SIG-M5 (cell line): Measurements from ENCODE around the gene TP63.

Experiments
- DNase-seq: peaks from one replicate; lab custom pipeline; 2025; lab: John Stamatoyannopoulos, UW

The TP63 gene

DNA sequence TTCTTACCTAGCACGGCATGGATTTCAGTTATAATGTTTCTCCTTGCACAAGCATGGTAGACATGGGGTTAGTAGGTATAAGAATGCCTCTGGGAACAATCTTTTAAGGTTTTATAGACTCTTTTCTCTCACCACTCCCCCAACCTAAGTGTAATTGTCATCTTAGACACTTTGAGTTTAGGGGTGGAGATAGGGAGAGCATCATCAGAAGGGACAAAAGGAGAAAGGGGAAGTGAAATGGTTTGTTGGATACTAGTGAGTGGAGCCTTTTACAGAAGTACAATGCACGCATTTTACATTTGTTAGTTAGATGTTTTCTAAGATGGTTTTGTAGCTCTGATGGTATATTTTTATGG is 189.2 kb downstream of the TP63 start:
- no peak for DNase-seq

DNA sequence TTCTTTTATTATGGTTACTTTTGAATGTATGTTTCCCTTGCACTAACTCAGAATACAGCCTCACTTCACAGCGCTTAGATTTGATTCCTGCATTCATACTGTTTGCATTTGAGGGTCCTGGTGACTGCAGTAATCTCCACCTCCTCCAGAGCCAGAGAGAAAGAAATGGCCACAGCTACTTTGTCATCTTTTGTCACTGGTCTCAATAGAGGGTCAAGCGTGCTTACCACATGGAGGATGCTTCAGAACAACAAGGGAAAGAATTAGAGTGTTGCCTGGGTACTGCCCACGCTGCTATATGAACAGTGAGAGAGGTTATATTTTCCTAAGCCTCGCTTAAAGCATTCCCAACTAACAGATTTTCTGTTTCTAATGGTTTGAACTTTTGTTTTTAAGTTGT is 190.1 kb downstream of the TP63 start:
- DNase-seq: no peak

DNA sequence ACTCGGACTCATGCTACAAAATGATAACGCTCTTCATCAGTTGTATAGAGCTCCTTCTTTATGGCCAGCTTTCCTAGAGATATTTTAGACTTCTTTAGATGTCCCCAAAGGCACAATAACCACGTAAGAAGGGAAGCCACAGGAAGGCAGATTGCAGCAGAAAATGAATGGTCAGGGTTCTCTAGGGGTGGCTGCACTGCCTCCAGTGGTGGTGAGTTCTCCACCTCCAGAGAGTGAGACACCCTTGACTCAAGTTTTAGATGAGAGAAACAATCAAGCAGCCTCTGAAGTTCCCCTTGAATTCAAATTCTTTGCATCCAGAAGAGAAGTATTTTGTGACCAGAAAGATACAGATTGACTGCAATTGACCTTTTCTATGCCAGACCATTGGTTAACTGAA is 191.5 kb downstream of the TP63 start:
- no peak for DNase-seq

DNA sequence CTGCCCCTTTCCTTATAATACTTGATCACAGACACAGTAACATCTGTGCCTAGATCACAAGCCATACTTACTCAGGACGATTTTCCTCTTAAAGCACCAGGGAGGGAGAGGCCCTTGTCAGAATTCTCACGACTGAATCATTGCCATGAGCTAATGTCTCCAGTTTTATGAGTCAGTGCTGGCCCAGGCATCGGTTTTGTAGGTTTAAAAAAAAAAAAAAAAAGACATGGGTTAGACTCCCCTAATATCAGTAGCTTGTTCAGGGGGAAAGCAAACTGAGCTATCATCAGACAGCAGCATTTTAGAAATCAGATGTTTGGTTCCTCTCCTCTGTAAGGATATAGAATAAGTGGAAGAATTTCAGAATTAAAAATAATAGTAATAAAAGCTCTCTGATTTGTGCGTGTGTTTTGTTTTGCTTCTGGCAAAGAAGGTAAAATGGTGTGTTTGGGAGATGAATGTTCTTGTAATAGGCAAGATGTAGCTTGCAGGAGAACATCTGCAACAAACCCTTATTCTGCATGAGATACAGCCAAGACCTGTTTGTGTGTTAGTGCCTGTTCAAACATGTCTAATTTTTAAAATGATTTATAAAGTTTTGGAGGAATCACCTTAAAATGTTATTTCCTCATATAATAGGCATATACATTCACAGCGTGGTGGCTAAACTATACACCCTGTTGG is 193.6 kb downstream of the TP63 start:
- DNase-seq: no peak

DNA sequence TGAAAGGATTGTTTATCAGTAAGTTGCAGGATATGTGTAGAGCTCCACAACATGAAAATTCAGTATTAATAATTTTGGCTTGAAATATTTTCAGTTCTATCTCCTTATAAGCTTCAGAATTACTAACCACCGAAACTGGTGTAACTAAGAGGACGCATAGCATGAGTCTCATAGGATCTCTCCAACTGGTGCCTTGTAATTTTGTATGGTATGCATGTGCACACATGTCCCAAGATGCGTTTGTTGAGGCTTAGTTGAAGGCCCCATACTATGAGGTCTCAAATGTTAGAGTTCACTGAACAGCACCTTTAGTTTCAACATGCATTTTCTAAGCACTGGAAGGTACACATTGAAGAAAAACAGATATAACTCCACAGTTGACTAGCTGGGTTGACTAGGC is 195.4 kb downstream of the TP63 start:
- no peak for DNase-seq

- no peak for DNase-seq
Measured at GRCh38 chr3:189827108-189827507, 195.9 kb downstream of the TP63 start.

- DNase-seq: no peak
Measured at GRCh38 chr3:189830401-189830800, 199.2 kb downstream of the TP63 start.

DNA sequence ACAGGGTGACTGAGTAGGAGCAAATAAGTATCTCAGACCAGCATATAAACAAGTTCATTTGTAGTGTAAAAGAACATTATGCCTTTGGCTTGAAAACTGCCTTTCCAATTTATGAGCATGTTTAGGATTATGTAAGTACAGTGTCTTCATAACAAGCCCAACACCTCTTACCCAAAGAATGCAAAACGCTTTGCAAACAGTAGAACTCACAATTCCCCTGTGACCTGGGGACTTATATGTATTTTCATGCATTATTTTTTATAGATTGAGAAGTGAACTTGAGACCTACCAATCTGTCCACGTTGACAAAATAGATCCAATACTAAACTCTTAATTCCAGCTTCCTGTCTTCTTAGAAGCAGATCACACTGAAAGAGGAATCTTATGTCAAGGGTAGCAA is 202.1 kb downstream of the TP63 start:
- no peak for DNase-seq

DNA sequence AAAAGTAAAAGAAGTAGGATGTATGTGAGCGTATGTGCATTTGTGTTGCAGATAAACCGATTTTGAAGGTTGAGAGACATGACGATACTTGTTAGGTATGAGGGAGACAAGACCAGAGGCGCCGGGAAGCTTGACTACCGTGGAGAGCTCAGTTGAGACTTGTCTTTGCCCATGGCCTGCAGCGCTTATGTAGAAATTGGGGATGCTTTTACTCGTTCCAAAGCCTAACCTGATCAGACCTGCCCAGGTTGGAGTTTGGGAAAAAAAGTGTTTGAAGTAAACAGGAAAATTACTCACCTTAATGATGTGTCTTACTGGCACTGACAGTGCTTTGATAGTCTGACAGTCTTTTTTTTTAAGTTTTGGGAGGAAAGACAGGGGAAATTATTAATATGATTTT is 202.8 kb downstream of the TP63 start:
- DNase-seq: no peak

DNA sequence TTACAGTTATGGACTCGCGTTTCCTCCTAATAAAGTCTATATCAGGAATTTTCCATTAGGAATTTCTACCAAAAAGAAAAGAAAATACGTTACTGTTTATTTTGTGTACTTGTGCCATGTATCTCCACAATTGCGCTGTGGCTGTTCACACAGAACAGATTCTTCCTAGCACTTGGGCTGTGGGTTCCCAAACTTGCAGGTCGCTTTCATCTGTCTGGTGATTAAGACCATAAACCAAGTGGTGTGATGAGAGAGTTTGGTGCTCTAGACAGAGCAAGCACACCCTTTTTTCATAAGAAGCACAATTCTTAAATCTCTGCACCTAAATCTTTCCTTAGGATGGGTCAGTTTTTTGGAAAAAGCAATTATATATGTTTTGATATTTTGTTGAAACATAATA is 203.3 kb downstream of the TP63 start:
- no peak for DNase-seq

DNA sequence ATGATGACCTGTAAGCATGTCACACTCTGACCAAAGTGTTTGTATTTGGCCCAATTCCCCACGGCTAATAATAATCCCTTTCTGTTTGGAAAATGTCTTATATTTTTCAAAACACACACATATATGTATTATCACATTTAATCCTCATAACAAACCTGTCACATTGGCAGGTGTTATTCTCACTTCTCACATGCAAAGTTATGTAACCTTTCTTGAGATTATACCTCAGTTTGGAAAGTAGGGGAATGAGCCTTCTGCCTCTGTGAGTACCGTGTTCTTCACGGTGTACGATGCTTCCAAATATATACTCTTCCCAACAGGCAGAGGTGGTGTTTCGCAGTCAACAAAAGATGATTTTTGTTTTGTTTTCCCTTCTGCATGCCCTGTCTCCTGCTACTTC is 205.6 kb downstream of the TP63 start:
- DNase-seq: no peak

- DNase-seq: peak; percentile 45
Measured at GRCh38 chr3:189838291-189838690, 207.1 kb downstream of the TP63 start.

GRCh38 chr3:189839576-189839975 is 208.4 kb downstream of the TP63 start:
- no peak for DNase-seq

- no peak for DNase-seq
Measured at GRCh38 chr3:189841473-189842205, 210.4 kb downstream of the TP63 start.

DNA sequence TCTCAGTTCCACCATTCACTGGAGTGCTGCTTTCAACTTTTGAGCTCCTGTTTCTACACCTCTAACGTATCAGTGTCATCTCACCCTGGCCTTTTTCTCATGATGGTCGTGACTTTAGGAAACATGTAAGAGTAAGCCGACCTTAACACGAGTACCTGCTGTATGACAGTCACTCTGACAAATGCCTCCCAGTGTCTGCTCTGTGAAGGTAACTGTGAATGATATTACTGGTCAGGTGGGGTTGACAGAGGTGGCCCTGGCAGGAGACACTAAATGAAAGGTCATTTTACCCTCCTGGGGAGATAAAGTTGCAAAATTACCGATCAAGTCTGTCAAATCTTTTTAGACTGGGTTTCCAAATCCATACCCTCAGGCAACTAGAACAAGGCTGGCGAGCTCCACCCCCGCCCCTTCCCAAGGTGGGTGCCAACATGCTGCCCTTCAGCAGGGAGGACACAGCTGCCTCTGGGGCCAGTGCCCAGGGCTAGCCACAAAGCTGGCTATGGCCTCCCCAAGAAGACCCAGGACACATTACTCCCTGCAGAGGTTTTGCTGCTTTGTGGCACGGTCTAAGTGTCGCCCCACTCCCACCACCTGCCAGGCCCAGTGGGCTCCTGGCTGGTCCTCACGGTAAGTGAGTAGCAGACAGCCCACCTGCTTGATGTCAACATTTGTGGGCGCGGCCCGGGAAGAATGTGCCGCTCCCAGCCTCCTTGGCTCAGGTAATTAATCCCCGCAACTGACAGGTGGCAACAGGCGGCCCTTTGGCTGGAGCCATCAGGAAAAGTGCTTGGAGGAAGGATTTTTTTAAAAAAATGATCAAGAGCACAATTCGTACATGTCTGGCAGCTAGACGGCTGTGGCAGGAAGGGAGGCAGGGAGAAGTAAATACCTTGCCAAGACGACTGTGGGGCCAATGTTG is 211.8 kb downstream of the TP63 start:
- DNase-seq: no peak

- DNase-seq: no peak
Measured at GRCh38 chr3:189845069-189845468, 213.9 kb downstream of the TP63 start.

GRCh38 chr3:189848395-189849040 is 217.3 kb downstream of the TP63 start:
- no peak for DNase-seq

GRCh38 chr3:189849262-189849661 is 218.1 kb downstream of the TP63 start:
- no peak for DNase-seq

DNA sequence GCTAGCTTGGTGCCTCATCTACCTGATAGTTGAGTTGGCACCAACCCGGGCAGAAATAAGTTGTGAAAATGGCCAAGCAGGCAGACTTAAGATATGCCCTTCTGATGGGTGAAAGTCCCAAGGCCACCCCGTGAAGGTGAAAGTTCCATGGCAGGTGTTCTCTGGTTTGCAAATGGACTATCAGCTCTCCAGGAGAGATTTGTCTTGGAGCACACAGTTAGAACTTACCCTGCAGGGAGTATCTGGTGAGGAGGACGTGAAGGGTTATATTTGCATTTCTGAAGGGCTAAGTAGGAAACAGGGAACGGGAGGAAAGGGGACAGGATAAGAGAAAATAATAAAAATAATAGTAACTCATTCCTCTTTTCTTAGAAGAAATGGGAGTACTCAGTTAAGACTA is 220.5 kb downstream of the TP63 start:
- DNase-seq: no peak

GRCh38 chr3:189853906-189854305 is 222.7 kb downstream of the TP63 start:
- no peak for DNase-seq

DNA sequence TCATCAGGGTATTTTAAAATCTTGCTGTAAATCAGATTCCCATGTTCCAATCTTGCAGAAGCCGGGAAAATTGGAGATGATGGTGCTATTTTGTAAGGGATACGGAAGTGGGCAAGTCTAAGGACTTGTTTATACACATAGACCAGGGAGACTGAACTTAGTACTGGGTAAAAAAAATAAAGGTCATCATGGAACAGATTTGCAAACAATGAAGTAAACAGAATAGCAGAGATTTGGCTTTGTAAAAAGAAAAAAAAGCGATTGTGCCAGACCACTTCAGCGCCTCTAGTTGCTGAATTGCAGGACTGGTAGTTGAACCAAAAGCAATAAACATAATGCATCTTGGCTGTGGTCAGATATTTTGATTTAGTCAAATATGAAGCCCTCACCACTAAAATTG is 229.1 kb downstream of the TP63 start:
- no peak for DNase-seq

GRCh38 chr3:189862385-189862998 is 231.3 kb downstream of the TP63 start:
- peak; percentile 18 for DNase-seq
